Measurements from ENCODE around the gene HDAC4. TPM values are rescaled to one million over a fixed set of nuclear protein-coding genes. Genes with fewer than 3 reads are reported as not detected.

The HDAC4 gene
- total RNA-seq, 1 donor from 2014 or later, result 11.8 TPM

DNA sequence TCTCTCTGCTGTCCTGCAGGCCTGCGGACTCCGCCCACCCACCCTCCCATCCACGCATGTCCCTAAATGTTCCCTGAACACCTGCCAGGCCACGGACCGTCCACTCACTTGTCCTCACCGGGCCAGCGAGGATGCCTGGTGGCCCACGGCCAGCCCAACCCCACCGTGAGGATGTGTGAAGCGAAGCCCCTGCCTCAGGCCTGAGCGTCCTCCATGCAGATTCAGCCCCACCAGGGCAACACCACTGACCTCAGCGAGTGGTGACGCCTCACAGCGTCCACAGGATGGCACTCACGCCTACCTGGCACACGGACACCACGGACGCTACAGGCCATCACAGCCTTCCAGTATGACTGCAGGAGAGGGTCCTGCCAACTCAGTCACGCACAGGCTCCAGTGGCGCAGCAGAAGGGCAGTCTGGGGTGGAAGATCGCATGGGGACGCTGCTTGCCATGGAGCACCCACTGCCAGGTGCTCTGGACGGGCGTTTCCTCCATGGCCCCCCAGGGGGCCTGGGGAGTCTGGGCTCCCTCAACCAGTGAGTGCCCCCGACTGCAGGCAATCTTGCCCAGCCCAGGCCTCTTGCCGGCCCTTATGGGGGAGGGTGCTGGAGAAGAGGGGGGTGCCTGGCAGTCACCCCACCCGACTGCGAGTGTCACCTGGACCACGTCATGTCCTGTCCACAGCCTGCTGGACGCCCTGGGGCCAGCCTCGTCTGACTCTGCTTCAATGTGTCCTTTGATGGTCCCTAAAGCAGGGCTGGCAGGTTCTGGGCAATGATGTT, 25.4 kb downstream of the HDAC4 start:
- H3K9me3 ChIP-seq (ENCODE audit: insufficient read depth, low read depth, low read length), result no peaks in the 10 kb centered on the region
- H3K27me3 ChIP-seq (ENCODE audit: insufficient read depth, low read length), result no peaks in the 10 kb centered on the region
- no peaks in the 10 kb centered on the region for H3K79me2 ChIP-seq (ENCODE audit: insufficient read depth, low read length)
- DNase-seq (ENCODE audit: low read depth), result no peak
- no peak overlapping the region for H3K4me3 ChIP-seq (ENCODE audit: insufficient read depth, low read depth, low read length)
- no peak overlapping the region for H3K9ac ChIP-seq (ENCODE audit: low read length)
- no peak overlapping the region for H2AFZ ChIP-seq (ENCODE audit: low read depth, low read length)
- H3K36me3 ChIP-seq (ENCODE audit: insufficient read depth, low read length), result no peaks in the 10 kb centered on the region
- no peak overlapping the region for H3K27ac Mint-ChIP-seq (ENCODE audit: unreplicated experiment)
- H4K20me1 ChIP-seq (ENCODE audit: insufficient read depth, low read length), result peaks cover 21% of the 10 kb centered on the region
- H3K36me3 Mint-ChIP-seq (ENCODE audit: low read depth, unreplicated experiment), result peaks cover 8% of the 10 kb centered on the region
- TF ChIP-seq EZH2 (IDR thresholded peaks at IDR 0.05; ENCODE audit: insufficient read depth, low read length), result no peak
- no peak for TF ChIP-seq CTCF (IDR thresholded peaks at IDR 0.05; ENCODE audit: insufficient read depth, low read depth, low read length)
- H3K4me1 ChIP-seq (ENCODE audit: insufficient read depth, low read length), result no peaks in the 10 kb centered on the region
- H3K9me3 Mint-ChIP-seq (ENCODE audit: unreplicated experiment), result no peaks in the 10 kb centered on the region
- H3K4me1 Mint-ChIP-seq (ENCODE audit: low read depth, unreplicated experiment), result no peaks in the 10 kb centered on the region
- no peak for FAIRE-seq
- no peak overlapping the region for H3K4me3 Mint-ChIP-seq (ENCODE audit: unreplicated experiment)
- no peaks in the 10 kb centered on the region for H3K27me3 Mint-ChIP-seq (ENCODE audit: low read depth, unreplicated experiment)
- no peak overlapping the region for H3K27ac ChIP-seq (ENCODE audit: low read depth, low read length)
- H3K4me2 ChIP-seq (ENCODE audit: low read length), result no peak overlapping the region

DNA sequence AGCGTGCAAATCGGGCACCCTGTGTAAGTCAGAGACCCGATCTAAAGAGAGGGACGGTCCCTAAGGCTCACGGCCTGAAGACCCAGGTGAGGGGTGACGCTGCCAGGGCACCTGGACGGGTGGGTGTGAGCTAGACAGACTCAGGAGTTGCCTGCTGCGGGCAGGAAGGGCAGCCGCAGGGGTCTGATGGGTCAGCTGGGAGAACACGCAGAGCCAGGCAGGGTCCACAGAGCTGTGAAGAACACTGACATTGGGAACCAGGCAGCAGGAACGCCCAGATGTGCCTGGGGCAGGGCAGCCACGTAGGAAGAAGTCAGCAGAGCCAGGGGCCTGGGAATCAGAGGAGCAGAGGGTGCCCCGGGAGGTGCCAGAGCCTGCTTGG, 25.9 kb downstream of the HDAC4 start:
- H3K79me2 ChIP-seq (ENCODE audit: insufficient read depth, low read length), result no peaks in the 10 kb centered on the region
- H3K4me3 ChIP-seq (ENCODE audit: insufficient read depth, low read depth, low read length), result no peak overlapping the region
- TF ChIP-seq CTCF (IDR thresholded peaks at IDR 0.05; ENCODE audit: insufficient read depth, low read depth, low read length) (no peak), EZH2 (IDR thresholded peaks at IDR 0.05; ENCODE audit: insufficient read depth, low read length) (no peak)
- H3K4me1 Mint-ChIP-seq (ENCODE audit: low read depth, unreplicated experiment), result no peaks in the 10 kb centered on the region
- no peaks in the 10 kb centered on the region for H3K9me3 ChIP-seq (ENCODE audit: insufficient read depth, low read depth, low read length)
- no peak overlapping the region for H2AFZ ChIP-seq (ENCODE audit: low read depth, low read length)
- H3K9ac ChIP-seq (ENCODE audit: low read length), result no peak overlapping the region
- H3K9me3 Mint-ChIP-seq (ENCODE audit: unreplicated experiment), result no peaks in the 10 kb centered on the region
- no peaks in the 10 kb centered on the region for H3K36me3 ChIP-seq (ENCODE audit: insufficient read depth, low read length)
- H3K4me3 Mint-ChIP-seq (ENCODE audit: unreplicated experiment), result no peak overlapping the region
- peaks cover 24% of the 10 kb centered on the region for H4K20me1 ChIP-seq (ENCODE audit: insufficient read depth, low read length)
- no peaks in the 10 kb centered on the region for H3K27me3 Mint-ChIP-seq (ENCODE audit: low read depth, unreplicated experiment)
- no peaks in the 10 kb centered on the region for H3K4me1 ChIP-seq (ENCODE audit: insufficient read depth, low read length)
- H3K27ac Mint-ChIP-seq (ENCODE audit: unreplicated experiment), result peak overlapping the region; percentile 58
- peaks cover 8% of the 10 kb centered on the region for H3K36me3 Mint-ChIP-seq (ENCODE audit: low read depth, unreplicated experiment)
- H3K4me2 ChIP-seq (ENCODE audit: low read length), result no peak overlapping the region
- no peak for DNase-seq (ENCODE audit: low read depth)
- FAIRE-seq, result no peak
- H3K27me3 ChIP-seq (ENCODE audit: insufficient read depth, low read length), result no peaks in the 10 kb centered on the region
- H3K27ac ChIP-seq (ENCODE audit: low read depth, low read length), result no peak overlapping the region

GRCh38 chr2:239372835-239373234, 28.0 kb downstream of the HDAC4 start:
- Histone ChIP-seq H3K36me3 (ENCODE audit: insufficient read depth, low read length) (no peaks in the 10 kb centered on the region), H3K9ac (ENCODE audit: low read length) (no peak overlapping the region), H3K4me1 (ENCODE audit: insufficient read depth, low read length) (no peaks in the 10 kb centered on the region), H4K20me1 (ENCODE audit: insufficient read depth, low read length) (peaks cover 21% of the 10 kb centered on the region), H3K27ac (ENCODE audit: low read depth, low read length) (no peak overlapping the region), H2AFZ (ENCODE audit: low read depth, low read length) (no peak overlapping the region), H3K4me3 (ENCODE audit: insufficient read depth, low read depth, low read length) (no peak overlapping the region), H3K27me3 (ENCODE audit: insufficient read depth, low read length) (no peaks in the 10 kb centered on the region), H3K9me3 (ENCODE audit: insufficient read depth, low read depth, low read length) (no peaks in the 10 kb centered on the region), H3K79me2 (ENCODE audit: insufficient read depth, low read length) (no peaks in the 10 kb centered on the region), H3K4me2 (ENCODE audit: low read length) (no peak overlapping the region)
- no peaks in the 10 kb centered on the region for H3K4me1 Mint-ChIP-seq (ENCODE audit: low read depth, unreplicated experiment)
- peaks cover 6% of the 10 kb centered on the region for H3K36me3 Mint-ChIP-seq (ENCODE audit: low read depth, unreplicated experiment)
- DNase-seq (ENCODE audit: low read depth) (no peak), FAIRE-seq (no peak)
- H3K9me3 Mint-ChIP-seq (ENCODE audit: unreplicated experiment), result no peaks in the 10 kb centered on the region
- TF ChIP-seq CTCF (IDR thresholded peaks at IDR 0.05; ENCODE audit: insufficient read depth, low read depth, low read length) (no peak), EZH2 (IDR thresholded peaks at IDR 0.05; ENCODE audit: insufficient read depth, low read length) (no peak)
- no peak overlapping the region for H3K27ac Mint-ChIP-seq (ENCODE audit: unreplicated experiment)
- H3K27me3 Mint-ChIP-seq (ENCODE audit: low read depth, unreplicated experiment), result no peaks in the 10 kb centered on the region
- no peak overlapping the region for H3K4me3 Mint-ChIP-seq (ENCODE audit: unreplicated experiment)
